ENCODE results near the gene FSIP2.

FSIP2 gene

GRCh38 chr2:185825557-185825956 lies 87.0 kb downstream of the FSIP2 start:
- H4K20me1 ChIP-seq (ENCODE audit: insufficient read depth, low read length): no peaks in the 10 kb centered on the region
- no peaks in the 10 kb centered on the region for H3K79me2 ChIP-seq (ENCODE audit: insufficient read depth, low read length)
- no peak overlapping the region for H2AFZ ChIP-seq (ENCODE audit: low read length)
- H3K27ac ChIP-seq (ENCODE audit: low read depth, low read length, poor library complexity, severe bottlenecking): no peak overlapping the region
- no peak overlapping the region for H3K9ac ChIP-seq (ENCODE audit: low read length)
- H3K36me3 ChIP-seq (ENCODE audit: insufficient read depth, low read length): no peaks in the 10 kb centered on the region
- TF ChIP-seq CTCF (IDR thresholded peaks at IDR 0.05; ENCODE audit: low read length) (no peak), EZH2 (IDR thresholded peaks at IDR 0.05; ENCODE audit: borderline replicate concordance, low read length) (no peak)
- no peaks in the 10 kb centered on the region for H3K9me2 ChIP-seq (ENCODE audit: low read depth, low read length)
- no peaks in the 10 kb centered on the region for H3K9me3 ChIP-seq (ENCODE audit: low read length)
- H3K4me2 ChIP-seq (ENCODE audit: low read length): no peak overlapping the region
- no peaks in the 10 kb centered on the region for H3K27me3 ChIP-seq (ENCODE audit: insufficient read depth, low read length)
- no peaks in the 10 kb centered on the region for H3F3A ChIP-seq (ENCODE audit: insufficient read depth, low read length)
- no peak overlapping the region for H3K4me3 ChIP-seq (ENCODE audit: low read depth, low read length, poor library complexity, severe bottlenecking)
- no peaks in the 10 kb centered on the region for H3K4me1 ChIP-seq (ENCODE audit: insufficient read depth, low read length, severe bottlenecking)

GRCh38 chr2:185828326-185828725 lies 89.7 kb downstream of the FSIP2 start:
- H2AFZ ChIP-seq (ENCODE audit: low read length): no peak overlapping the region
- no peaks in the 10 kb centered on the region for H3K9me3 ChIP-seq (ENCODE audit: low read length)
- H3K27ac ChIP-seq (ENCODE audit: low read depth, low read length, poor library complexity, severe bottlenecking): no peak overlapping the region
- no peak overlapping the region for H3K4me3 ChIP-seq (ENCODE audit: low read depth, low read length, poor library complexity, severe bottlenecking)
- no peaks in the 10 kb centered on the region for H3F3A ChIP-seq (ENCODE audit: insufficient read depth, low read length)
- no peak overlapping the region for H3K4me2 ChIP-seq (ENCODE audit: low read length)
- TF ChIP-seq EZH2 (IDR thresholded peaks at IDR 0.05; ENCODE audit: borderline replicate concordance, low read length) (no peak), CTCF (IDR thresholded peaks at IDR 0.05; ENCODE audit: low read length) (no peak)
- no peaks in the 10 kb centered on the region for H3K4me1 ChIP-seq (ENCODE audit: insufficient read depth, low read length, severe bottlenecking)
- H3K36me3 ChIP-seq (ENCODE audit: insufficient read depth, low read length): no peaks in the 10 kb centered on the region
- H3K27me3 ChIP-seq (ENCODE audit: insufficient read depth, low read length): no peaks in the 10 kb centered on the region
- no peaks in the 10 kb centered on the region for H4K20me1 ChIP-seq (ENCODE audit: insufficient read depth, low read length)
- no peak overlapping the region for H3K9ac ChIP-seq (ENCODE audit: low read length)
- no peaks in the 10 kb centered on the region for H3K79me2 ChIP-seq (ENCODE audit: insufficient read depth, low read length)
- no peaks in the 10 kb centered on the region for H3K9me2 ChIP-seq (ENCODE audit: low read depth, low read length)

- Histone ChIP-seq H3K4me2 (ENCODE audit: low read length) (no peak overlapping the region), H3K9ac (ENCODE audit: low read length) (no peak overlapping the region), H3K9me2 (ENCODE audit: low read depth, low read length) (no peaks in the 10 kb centered on the region), H3K36me3 (ENCODE audit: insufficient read depth, low read length) (no peaks in the 10 kb centered on the region), H3K4me1 (ENCODE audit: insufficient read depth, low read length, severe bottlenecking) (no peaks in the 10 kb centered on the region), H3K27ac (ENCODE audit: low read depth, low read length, poor library complexity, severe bottlenecking) (no peak overlapping the region), H3K79me2 (ENCODE audit: insufficient read depth, low read length) (no peaks in the 10 kb centered on the region), H3K27me3 (ENCODE audit: insufficient read depth, low read length) (no peaks in the 10 kb centered on the region), H3F3A (ENCODE audit: insufficient read depth, low read length) (no peaks in the 10 kb centered on the region), H3K4me3 (ENCODE audit: low read depth, low read length, poor library complexity, severe bottlenecking) (no peak overlapping the region), H2AFZ (ENCODE audit: low read length) (no peak overlapping the region), H4K20me1 (ENCODE audit: insufficient read depth, low read length) (no peaks in the 10 kb centered on the region), H3K9me3 (ENCODE audit: low read length) (no peaks in the 10 kb centered on the region)
- TF ChIP-seq EZH2 (IDR thresholded peaks at IDR 0.05; ENCODE audit: borderline replicate concordance, low read length) (no peak), CTCF (IDR thresholded peaks at IDR 0.05; ENCODE audit: low read length) (no peak)
These were observed 95.3 kb downstream of the FSIP2 start for GRCh38 chr2:185833864-185834263.

All from OCI-LY1 (cell line).